Endodermal cell (in vitro differentiated cells): ENCODE measurements around the gene PSMD8. TPM values are rescaled to one million over a fixed set of nuclear protein-coding genes. Genes with fewer than 3 reads are reported as not detected.

Experiments used
- DNase-seq: peaks from one replicate; pipeline ENCODE4 v3.0.0-alpha.2; 2017
- H3K27ac ChIP-seq: 2 replicates; pipeline ENCODE4 v1.5.1; 2013; ENCODE audit warnings: mild to moderate bottlenecking, low read depth, low read length, moderate library complexity
- H3K27me3 ChIP-seq: 2 replicates; pipeline ENCODE4 v1.6.1; 2013; ENCODE audit warnings: mild to moderate bottlenecking, low read length, moderate library complexity; ENCODE audit not compliant: insufficient read depth, control insufficient read depth, poor library complexity, severe bottlenecking
- H3K36me3 ChIP-seq: 2 replicates; pipeline ENCODE4 v1.7.0; 2013; ENCODE audit warnings: mild to moderate bottlenecking, low read length, moderate library complexity; ENCODE audit not compliant: control insufficient read depth, insufficient read depth
- H3K4me1 ChIP-seq: one replicate; pipeline ENCODE4 v1.7.0; 2013; ENCODE audit warnings: low read length; ENCODE audit not compliant: control insufficient read depth, insufficient read depth
- H3K4me3 ChIP-seq: 2 replicates; pipeline ENCODE4 v1.5.1; 2013; ENCODE audit warnings: mild to moderate bottlenecking, low read length, moderate library complexity
- H3K9ac ChIP-seq: 2 replicates; pipeline ENCODE4 v1.6.1; 2013; ENCODE audit warnings: mild to moderate bottlenecking, low read length, moderate library complexity; ENCODE audit not compliant: poor library complexity, severe bottlenecking; ENCODE audit errors: extremely low read depth
- H3K9me3 ChIP-seq: 2 replicates; pipeline ENCODE4 v1.6.1; 2013; ENCODE audit warnings: mild to moderate bottlenecking, low read length, moderate library complexity; ENCODE audit not compliant: control insufficient read depth
- H3K27ac Mint-ChIP-seq: 2 replicates; pipeline ENCODE4 v1.8.0; 2020; ENCODE audit warnings: mixed read lengths
- H3K27me3 Mint-ChIP-seq: 2 replicates; pipeline ENCODE4 v1.8.0; 2021; ENCODE audit warnings: mild to moderate bottlenecking, mixed read lengths; ENCODE audit not compliant: insufficient read depth
- H3K36me3 Mint-ChIP-seq: 2 replicates; pipeline ENCODE4 v1.8.0; 2020; ENCODE audit warnings: low read depth, mixed read lengths
- H3K4me1 Mint-ChIP-seq: 2 replicates; pipeline ENCODE4 v1.8.0; 2020; ENCODE audit warnings: mixed read lengths
- H3K4me3 Mint-ChIP-seq: 2 replicates; pipeline ENCODE4 v1.8.0; 2020; ENCODE audit warnings: mild to moderate bottlenecking, moderate library complexity, mixed read lengths
- H3K9me3 Mint-ChIP-seq: 2 replicates; pipeline ENCODE4 v1.8.0; 2020; ENCODE audit warnings: mild to moderate bottlenecking, mixed read lengths
- CTCF ChIP-seq: fragments of 200-600 bp; sonication (generic); conservative IDR thresholded peaks from 2 replicates; pipeline ENCODE4 v1.5.0; 2021; ENCODE audit warnings: antibody characterized with exemption, mild to moderate bottlenecking
- WGBS, 2 experiments: methylation state at CpG; one replicate each; pipeline versions ENCODE4 v1.1.5 to v1.1.7; 2013; ENCODE audit warnings: missing lambda C conversion rate in 2 of 2, mixed read lengths in 1 of 2; ENCODE audit not compliant: insufficient coverage in 1 of 2, insufficient read length in 1 of 2; 5-methylcytosine and 5-hydroxymethylcytosine counted together
- total RNA-seq, 2 donors: library from RNA; stranded (reverse); fragmentation: NEBNext Ultra II Directional in 1 of 2; extraction: Animal tissue kit (Norgen Biotek cat#: 25700) in 1 of 2; gene quantifications; 2 replicates in 1 of 2; 3 replicates in 1 of 2; pipeline ENCODE4 v1.2.1, GENCODE V29; 2021

The PSMD8 gene
- total RNA-seq, 2 donors from 2014 or later: 168 to 178 TPM

GRCh38 chr19:38371081-38371480, 3.3 kb upstream of the PSMD8 start:
- no peaks in the 10 kb centered on the region for H3K9me3 ChIP-seq
- WGBS, 2 experiments: 81 to 91% methylated on average over 3 to 6 of the region's 6 CpGs
- no peak for TF ChIP-seq CTCF
- peaks cover 38% of the 10 kb centered on the region for H3K27me3 Mint-ChIP-seq
- H3K9me3 Mint-ChIP-seq: no peaks in the 10 kb centered on the region
- no peak overlapping the region for H3K27ac ChIP-seq
- no peak overlapping the region for H3K4me3 Mint-ChIP-seq
- no peak overlapping the region for H3K9ac ChIP-seq
- no peak overlapping the region for H3K27ac Mint-ChIP-seq
- H3K27me3 ChIP-seq: peaks cover 16% of the 10 kb centered on the region
- DNase-seq: no peak
- peaks cover 3% of the 10 kb centered on the region for H3K4me1 ChIP-seq
- peaks cover under 1% of the 10 kb centered on the region for H3K36me3 Mint-ChIP-seq
- H3K36me3 ChIP-seq: no peaks in the 10 kb centered on the region
- H3K4me3 ChIP-seq: no peak overlapping the region
- H3K4me1 Mint-ChIP-seq: peaks cover 9% of the 10 kb centered on the region

GRCh38 chr19:38373907-38374331, 452 bp upstream of the PSMD8 start:
- whole genome bisulfite sequencing, 2 experiments: 89 to 94% methylated on average over 5 to 6 of the region's 6 CpGs
- Histone ChIP-seq H3K9ac (no peak overlapping the region), H3K4me1 (peaks cover 3% of the 10 kb centered on the region), H3K9me3 (no peaks in the 10 kb centered on the region), H3K27me3 (peaks cover 16% of the 10 kb centered on the region), H3K27ac (no peak overlapping the region), H3K36me3 (peaks cover 13% of the 10 kb centered on the region), H3K4me3 (peak overlapping the region; percentile 68)
- TF ChIP-seq CTCF: no peak
- H3K9me3 Mint-ChIP-seq: no peaks in the 10 kb centered on the region
- peaks cover 9% of the 10 kb centered on the region for H3K36me3 Mint-ChIP-seq
- peak overlapping the region; percentile 83 for H3K27ac Mint-ChIP-seq
- no peak for DNase-seq
- H3K4me3 Mint-ChIP-seq: peak overlapping the region; percentile 99
- peaks cover 27% of the 10 kb centered on the region for H3K27me3 Mint-ChIP-seq
- peaks cover 10% of the 10 kb centered on the region for H3K4me1 Mint-ChIP-seq

GRCh38 chr19:38375098-38375493, 725 bp downstream of the PSMD8 start:
- peaks cover 10% of the 10 kb centered on the region for H3K4me1 Mint-ChIP-seq
- peaks cover 3% of the 10 kb centered on the region for H3K4me1 ChIP-seq
- DNase-seq: no peak
- peaks cover 16% of the 10 kb centered on the region for H3K27me3 ChIP-seq
- no peaks in the 10 kb centered on the region for H3K9me3 Mint-ChIP-seq
- peak overlapping the region; percentile 99 for H3K4me3 Mint-ChIP-seq
- no peaks in the 10 kb centered on the region for H3K9me3 ChIP-seq
- H3K27ac ChIP-seq: peak overlapping the region; percentile 83
- peak overlapping the region; percentile 96 for H3K9ac ChIP-seq
- peaks cover 14% of the 10 kb centered on the region for H3K36me3 Mint-ChIP-seq
- 1% methylated on average over 15 to 18 of the region's 18 CpGs for WGBS, 2 experiments
- peak overlapping the region; percentile 98 for H3K27ac Mint-ChIP-seq
- peaks cover 21% of the 10 kb centered on the region for H3K36me3 ChIP-seq
- no peak for TF ChIP-seq CTCF
- H3K27me3 Mint-ChIP-seq: peaks cover 22% of the 10 kb centered on the region
- peak overlapping the region; percentile 97 for H3K4me3 ChIP-seq
